GM18508 (cell line): ENCODE results near the gene FBXW5.

Experiments used
- ATAC-seq: cut with Tn5 transposase; IDR thresholded peaks from one replicate; pipeline ENCODE4 v1.9.1; 2021; ENCODE audit warnings: moderate number of reproducible peaks; ENCODE audit not compliant: insufficient read depth, unreplicated experiment

Gene FBXW5

GRCh38 chr9:136944519-136945332 is at the start of gene FBXW5, which contains the start of gene C8G:
TSS of gene FBXW5 (minus strand) at chr9:136944738. CDS start at chr9:136944083, 655 bp downstream.
TSS of gene C8G (plus strand) at chr9:136945243. CDS start at chr9:136945321, 78 bp downstream.
- no peak for ATAC-seq

- no peak for ATAC-seq
Observed at GRCh38 chr9:136992819-136993369, 48.4 kb upstream of the FBXW5 start.

- ATAC-seq = peak; percentile 35
Observed at GRCh38 chr9:136991993-136992818, 47.7 kb upstream of the FBXW5 start, which contains the start of gene PAXX. TSS of gene PAXX (plus strand) at chr9:136992422. CDS start at chr9:136992444, 22 bp downstream.

- ATAC-seq = no peak
Observed at GRCh38 chr9:136990242-136990911, 45.8 kb upstream of the FBXW5 start.

- no peak for ATAC-seq
Observed at GRCh38 chr9:136988872-136989271, 44.3 kb upstream of the FBXW5 start.

GRCh38 chr9:136985853-136986252 is 41.3 kb upstream of the FBXW5 start:
- ATAC-seq = no peak

GRCh38 chr9:136985027-136985602 is 40.6 kb upstream of the FBXW5 start:
- ATAC-seq = no peak

GRCh38 chr9:136984464-136985026 is 40.0 kb upstream of the FBXW5 start:
- ATAC-seq = no peak

GRCh38 chr9:136983656-136984314 is 39.2 kb upstream of the FBXW5 start:
- ATAC-seq = no peak

- ATAC-seq = no peak
Observed at GRCh38 chr9:136983167-136983566, 38.6 kb upstream of the FBXW5 start.

- no peak for ATAC-seq
Observed at GRCh38 chr9:136982232-136983051, 37.9 kb upstream of the FBXW5 start, which contains the start of gene LCNL1. TSS of gene LCNL1 (plus strand) at chr9:136982993. CDS start at chr9:136983587, 594 bp downstream.

GRCh38 chr9:136981588-136982231 is 37.2 kb upstream of the FBXW5 start:
- ATAC-seq = no peak

- no peak for ATAC-seq
Observed at GRCh38 chr9:136980669-136981478, 36.3 kb upstream of the FBXW5 start.

- ATAC-seq = no peak
Observed at GRCh38 chr9:136979769-136980587, 35.4 kb upstream of the FBXW5 start.

GRCh38 chr9:136978865-136979544 is 34.5 kb upstream of the FBXW5 start:
- no peak for ATAC-seq
